Neural crest cell (in vitro differentiated cells): Measurements from ENCODE around the gene ZBTB21. TPM values are rescaled to one million over a fixed set of nuclear protein-coding genes. Genes with fewer than 3 reads are reported as not detected.
"Not testable (repeated sequence)": the region's sequence is repeated elsewhere in the genome, so short reads cannot be mapped to it uniquely, and the experiment has no call there.

Experiments used
- DNase-seq: peaks from one replicate; pipeline ENCODE4 v3.0.0; 2021; ENCODE audit warnings: low read depth, mixed read lengths, low spot score
- H3K27ac Mint-ChIP-seq: one replicate; pipeline ENCODE4 v1.8.0; 2021; ENCODE audit warnings: mild to moderate bottlenecking, mixed read lengths; ENCODE audit not compliant: unreplicated experiment
- H3K27me3 Mint-ChIP-seq: 2 replicates; pipeline ENCODE4 v1.8.0; 2021; ENCODE audit warnings: low read depth, mild to moderate bottlenecking, mixed read lengths
- H3K36me3 Mint-ChIP-seq: 2 replicates; pipeline ENCODE4 v1.8.0; 2021; ENCODE audit warnings: low read depth, mild to moderate bottlenecking, mixed read lengths
- H3K4me1 Mint-ChIP-seq: 2 replicates; pipeline ENCODE4 v1.8.0; 2021; ENCODE audit warnings: mixed read lengths
- H3K4me3 Mint-ChIP-seq: one replicate; pipeline ENCODE4 v1.8.0; 2021; ENCODE audit warnings: mild to moderate bottlenecking, mixed read lengths
- H3K9me3 Mint-ChIP-seq: 2 replicates; pipeline ENCODE4 v1.8.0; 2021; ENCODE audit warnings: mixed read lengths
- total RNA-seq: library from RNA; stranded (reverse); gene quantifications from 2 replicates; pipeline ENCODE4 v1.2.1, GENCODE V29; 2021
- TF ChIP-seq, protein P1 (sequence below): fragments of 200-600 bp; sonication (generic); conservative IDR thresholded peaks from 2 replicates; pipeline ENCODE4 v1.5.0; 2021; ENCODE audit warnings: antibody characterized with exemption, mild to moderate bottlenecking

The ZBTB21 gene
- total RNA-seq, 1 donor from 2014 or later = 16.4 TPM

DNA sequence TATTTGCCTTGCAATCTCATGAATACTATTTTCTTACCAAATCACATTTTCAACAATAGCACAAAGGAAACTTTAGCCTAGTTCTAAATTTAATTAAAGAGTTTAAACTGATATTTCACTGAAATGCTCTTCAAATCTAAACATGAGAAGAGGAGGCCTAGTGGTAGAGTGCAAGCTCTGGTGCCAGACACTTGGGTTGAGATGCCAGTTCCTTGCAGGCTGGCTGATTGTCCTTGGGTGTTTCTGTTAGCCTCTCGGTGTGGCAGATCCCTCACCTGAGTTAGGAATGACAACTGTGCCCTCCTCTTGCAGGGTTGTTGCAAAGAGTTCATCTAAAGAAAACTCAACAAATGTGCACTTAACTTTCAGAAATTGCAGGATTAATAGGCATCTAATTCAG lies 12.5 kb downstream of the ZBTB21 start:
- no peaks in the 10 kb centered on the region for H3K27me3 Mint-ChIP-seq
- H3K4me3 Mint-ChIP-seq = no peak overlapping the region
- no peak for DNase-seq
- TF ChIP-seq, protein P1, sequence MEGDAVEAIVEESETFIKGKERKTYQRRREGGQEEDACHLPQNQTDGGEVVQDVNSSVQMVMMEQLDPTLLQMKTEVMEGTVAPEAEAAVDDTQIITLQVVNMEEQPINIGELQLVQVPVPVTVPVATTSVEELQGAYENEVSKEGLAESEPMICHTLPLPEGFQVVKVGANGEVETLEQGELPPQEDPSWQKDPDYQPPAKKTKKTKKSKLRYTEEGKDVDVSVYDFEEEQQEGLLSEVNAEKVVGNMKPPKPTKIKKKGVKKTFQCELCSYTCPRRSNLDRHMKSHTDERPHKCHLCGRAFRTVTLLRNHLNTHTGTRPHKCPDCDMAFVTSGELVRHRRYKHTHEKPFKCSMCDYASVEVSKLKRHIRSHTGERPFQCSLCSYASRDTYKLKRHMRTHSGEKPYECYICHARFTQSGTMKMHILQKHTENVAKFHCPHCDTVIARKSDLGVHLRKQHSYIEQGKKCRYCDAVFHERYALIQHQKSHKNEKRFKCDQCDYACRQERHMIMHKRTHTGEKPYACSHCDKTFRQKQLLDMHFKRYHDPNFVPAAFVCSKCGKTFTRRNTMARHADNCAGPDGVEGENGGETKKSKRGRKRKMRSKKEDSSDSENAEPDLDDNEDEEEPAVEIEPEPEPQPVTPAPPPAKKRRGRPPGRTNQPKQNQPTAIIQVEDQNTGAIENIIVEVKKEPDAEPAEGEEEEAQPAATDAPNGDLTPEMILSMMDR = no peak
- H3K27ac Mint-ChIP-seq = no peak overlapping the region
- peaks cover 15% of the 10 kb centered on the region for H3K9me3 Mint-ChIP-seq
- H3K4me1 Mint-ChIP-seq = no peaks in the 10 kb centered on the region
- peaks cover 56% of the 10 kb centered on the region for H3K36me3 Mint-ChIP-seq

DNA sequence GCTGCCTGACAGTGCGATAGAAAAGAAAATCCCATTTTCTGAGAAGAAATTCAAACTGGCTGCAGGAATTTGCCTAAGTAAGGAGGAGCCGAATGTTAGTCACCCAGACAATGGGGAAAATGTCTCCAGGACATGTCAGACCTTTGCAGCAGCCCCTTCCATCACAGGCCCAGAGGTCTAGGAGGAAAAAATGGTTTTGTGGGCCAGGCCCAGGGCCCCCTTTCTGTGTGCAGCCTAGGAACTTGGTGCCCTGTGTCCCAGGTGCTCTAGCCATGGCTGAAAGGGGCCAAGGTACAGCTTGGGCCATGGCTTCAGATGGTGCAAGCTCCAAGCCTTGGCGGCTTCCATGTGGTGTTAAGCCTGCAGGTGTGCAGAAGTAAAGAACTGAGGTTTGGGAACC lies 14.6 kb downstream of the ZBTB21 start:
- Mint-ChIP-seq H3K4me1 (no peaks in the 10 kb centered on the region), H3K27ac (no peak overlapping the region), H3K27me3 (no peaks in the 10 kb centered on the region), H3K36me3 (peaks cover 56% of the 10 kb centered on the region), H3K9me3 (peaks cover 15% of the 10 kb centered on the region), H3K4me3 (no peak overlapping the region)
- DNase-seq = no peak
- TF ChIP-seq, protein P1 = no peak

DNA sequence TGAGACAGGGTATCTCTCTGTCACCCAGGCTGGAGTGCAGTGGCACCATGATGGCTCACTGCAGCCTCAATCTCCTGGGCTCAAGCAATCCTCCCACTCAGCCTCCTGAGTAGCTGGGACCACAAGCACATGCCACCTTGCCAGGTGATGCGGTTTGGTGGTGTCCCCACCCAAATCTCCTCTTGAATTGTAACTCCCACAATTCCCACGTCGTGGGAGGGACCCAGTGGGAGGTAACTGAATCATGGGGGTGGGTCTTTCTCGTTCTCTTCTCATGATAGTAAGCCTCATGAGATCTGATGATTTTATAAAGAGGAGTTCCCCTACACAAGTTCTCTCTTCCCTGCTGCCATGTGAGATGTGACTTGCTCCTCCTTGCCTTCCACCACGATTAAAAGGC lies 15.5 kb downstream of the ZBTB21 start:
- peaks cover 15% of the 10 kb centered on the region for H3K9me3 Mint-ChIP-seq
- not testable (repeated sequence) for H3K27ac Mint-ChIP-seq

DNA sequence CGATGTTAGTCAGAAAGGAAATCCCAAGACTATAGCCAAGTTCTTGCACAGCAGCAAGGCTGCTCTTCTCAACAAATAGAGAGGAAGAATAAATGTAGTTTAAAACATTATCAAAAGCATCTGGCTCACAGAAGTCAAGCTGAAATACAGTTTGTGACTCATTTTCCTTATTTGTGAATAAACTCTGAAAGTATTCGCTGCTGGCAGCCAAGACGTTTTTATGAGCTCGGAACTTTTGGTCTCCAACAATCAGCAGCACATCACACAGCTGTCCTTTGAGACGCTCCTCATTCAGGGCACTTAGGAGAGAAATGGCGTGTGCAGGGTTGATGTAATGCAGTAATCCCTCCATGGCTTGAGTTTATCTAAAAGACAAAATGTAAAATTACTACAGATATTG lies 16.4 kb downstream of the ZBTB21 start:
- no peak overlapping the region for H3K27ac Mint-ChIP-seq
- DNase-seq = no peak
- TF ChIP-seq, protein P1 = no peak
- no peak overlapping the region for H3K4me3 Mint-ChIP-seq
- no peaks in the 10 kb centered on the region for H3K4me1 Mint-ChIP-seq
- H3K36me3 Mint-ChIP-seq = peaks cover 49% of the 10 kb centered on the region
- peaks cover 15% of the 10 kb centered on the region for H3K9me3 Mint-ChIP-seq
- H3K27me3 Mint-ChIP-seq = no peaks in the 10 kb centered on the region

More for the DNA sequence above, 15.5 kb downstream of the ZBTB21 start:
- not testable (repeated sequence) for H3K4me3 Mint-ChIP-seq, H3K27me3 Mint-ChIP-seq, DNase-seq, H3K4me1 Mint-ChIP-seq
- peaks cover 53% of the 10 kb centered on the region for H3K36me3 Mint-ChIP-seq

DNA sequence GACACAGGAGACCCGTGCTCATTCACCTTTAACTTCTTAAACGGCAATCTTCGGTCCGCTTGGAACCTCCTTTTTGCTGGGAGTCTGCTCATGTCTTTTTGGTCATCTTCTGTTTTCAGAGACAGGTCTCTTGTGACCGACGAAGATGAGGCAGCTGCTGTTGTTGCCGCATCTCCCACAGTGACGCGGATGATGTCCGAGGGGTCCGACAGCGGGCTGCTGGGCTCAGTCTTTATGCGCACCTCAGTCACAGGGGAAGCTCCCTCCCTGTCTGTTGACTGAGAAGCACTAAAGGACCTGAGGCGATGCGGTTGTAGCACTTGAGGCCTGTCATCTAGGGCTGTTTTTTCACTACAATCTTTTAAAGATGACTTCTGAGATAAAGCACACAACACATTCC lies 17.6 kb downstream of the ZBTB21 start:
- Mint-ChIP-seq H3K4me1 (no peaks in the 10 kb centered on the region), H3K27me3 (no peaks in the 10 kb centered on the region), H3K36me3 (peaks cover 41% of the 10 kb centered on the region), H3K9me3 (peaks cover 15% of the 10 kb centered on the region), H3K27ac (no peak overlapping the region), H3K4me3 (no peak overlapping the region)
- TF ChIP-seq, protein P1 = no peak
- no peak for DNase-seq

DNA sequence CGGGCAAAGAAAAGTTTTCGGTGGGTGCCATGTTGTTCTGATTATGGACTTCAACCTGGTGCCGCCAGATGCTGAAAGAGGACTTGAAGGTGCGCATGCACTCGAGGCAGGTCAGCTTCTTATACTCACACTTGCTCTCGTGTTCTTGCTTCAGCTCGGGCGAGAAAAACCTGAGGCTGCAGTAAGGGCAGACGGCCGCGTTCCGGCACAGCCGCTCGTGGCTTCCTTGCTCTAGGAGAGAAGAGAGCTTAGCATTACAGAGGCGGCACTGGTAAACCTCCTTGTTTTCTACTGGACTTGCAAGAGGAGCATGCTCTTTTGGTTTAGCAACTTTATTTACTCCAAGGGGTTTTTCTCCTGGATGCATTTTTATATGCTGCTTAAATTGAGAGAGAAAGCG lies 18.5 kb downstream of the ZBTB21 start:
- no peak overlapping the region for H3K4me3 Mint-ChIP-seq
- TF ChIP-seq, protein P1 = no peak
- no peaks in the 10 kb centered on the region for H3K27me3 Mint-ChIP-seq
- H3K9me3 Mint-ChIP-seq = peaks cover 13% of the 10 kb centered on the region
- peaks cover 39% of the 10 kb centered on the region for H3K36me3 Mint-ChIP-seq
- no peak overlapping the region for H3K27ac Mint-ChIP-seq
- DNase-seq = no peak
- H3K4me1 Mint-ChIP-seq = no peaks in the 10 kb centered on the region
